GM23338 (cell line): ENCODE results near the gene TSPAN6. TPM values are rescaled to one million over a fixed set of nuclear protein-coding genes. Genes with fewer than 3 reads are reported as not detected.

ENCODE experiments used
- ATAC-seq: fragments of 200-7000 bp; cut with Tn5 transposase; 3 replicates; pipeline ENCODE4 v1.9.1; 2020
- DNase-seq: peaks from one replicate; pipeline ENCODE4 v3.0.0-alpha.2; 2015; ENCODE audit warnings: low spot score
- H2AFZ ChIP-seq: fragments of 200-600 bp; sonication (generic); 2 replicates; pipeline ENCODE4 v1.8.0; 2016; ENCODE audit warnings: antibody characterized with exemption, mild to moderate bottlenecking, moderate library complexity
- H3F3A ChIP-seq: fragments of 200-600 bp; sonication (generic); replicated peaks from 2 replicates; pipeline ENCODE4 v1.8.0; 2017; ENCODE audit warnings: antibody characterized with exemption, mixed run types, low read depth
- H3K27ac ChIP-seq: fragments of 200-600 bp; sonication (generic); 2 replicates; pipeline ENCODE4 v1.6.1; 2016; ENCODE audit warnings: low read depth
- H3K27me3 ChIP-seq: fragments of 200-600 bp; sonication (generic); 2 replicates; pipeline ENCODE4 v1.8.0; 2016; ENCODE audit warnings: mild to moderate bottlenecking, mixed run types, moderate library complexity; ENCODE audit not compliant: insufficient read depth
- H3K36me3 ChIP-seq: fragments of 200-600 bp; sonication (generic); 2 replicates; pipeline ENCODE4 v1.8.0; 2016; ENCODE audit warnings: mild to moderate bottlenecking; ENCODE audit not compliant: insufficient read depth
- H3K4me1 ChIP-seq: fragments of 200-600 bp; sonication (generic); 2 replicates; pipeline ENCODE4 v1.8.0; 2016; ENCODE audit warnings: mild to moderate bottlenecking, moderate library complexity; ENCODE audit not compliant: insufficient read depth
- H3K4me2 ChIP-seq: fragments of 200-600 bp; sonication (generic); 2 replicates; pipeline ENCODE4 v1.7.1; 2017; ENCODE audit warnings: mixed run types
- H3K4me3 ChIP-seq: fragments of 200-600 bp; sonication (generic); 2 replicates; pipeline ENCODE4 v1.6.1; 2016; ENCODE audit warnings: mixed run types
- H3K79me2 ChIP-seq: fragments of 200-600 bp; sonication (generic); replicated peaks from 2 replicates; pipeline ENCODE4 v1.8.0; 2017; ENCODE audit warnings: mild to moderate bottlenecking; ENCODE audit not compliant: insufficient read depth
- H3K9me2 ChIP-seq: fragments of 200-600 bp; sonication (generic); 2 replicates; pipeline ENCODE4 v1.8.0; 2017; ENCODE audit not compliant: insufficient read depth
- H4K20me1 ChIP-seq: fragments of 200-600 bp; sonication (generic); replicated peaks from 2 replicates; pipeline ENCODE4 v1.8.0; 2017; ENCODE audit warnings: mild to moderate bottlenecking; ENCODE audit not compliant: insufficient read depth
- H3K27ac Mint-ChIP-seq: 2 replicates; pipeline ENCODE4 v1.8.0; 2020; ENCODE audit warnings: inconsistent platforms, mild to moderate bottlenecking, moderate library complexity, mixed read lengths
- H3K27me3 Mint-ChIP-seq: 3 replicates; pipeline ENCODE4 v1.8.0; 2022; ENCODE audit warnings: low read depth, mild to moderate bottlenecking, moderate library complexity, mixed read lengths, inconsistent platforms; ENCODE audit not compliant: insufficient read depth, poor library complexity
- H3K36me3 Mint-ChIP-seq: 3 replicates; pipeline ENCODE4 v1.8.0; 2021; ENCODE audit warnings: low read depth, mild to moderate bottlenecking, inconsistent platforms, moderate library complexity, mixed read lengths
- H3K4me1 Mint-ChIP-seq: 3 replicates; pipeline ENCODE4 v1.8.0; 2020; ENCODE audit warnings: mild to moderate bottlenecking, inconsistent platforms, mixed read lengths
- H3K4me3 Mint-ChIP-seq: 3 replicates; pipeline ENCODE4 v1.8.0; 2021; ENCODE audit warnings: moderate library complexity, mild to moderate bottlenecking, inconsistent platforms, mixed read lengths
- H3K9me3 Mint-ChIP-seq: 3 replicates; pipeline ENCODE4 v1.8.0; 2020; ENCODE audit warnings: moderate library complexity, mild to moderate bottlenecking, inconsistent platforms, mixed read lengths
- CREB1 ChIP-seq: fragments of 250-450 bp; sonication (Bioruptor Pico); IDR thresholded peaks from 2 replicates; pipeline ENCODE4 v1.5.0; 2020; ENCODE audit warnings: low read depth, mild to moderate bottlenecking, moderate library complexity
- CTCF ChIP-seq, 2 experiments: fragments of 200-600 bp in 1 of 2; sonication (generic) in 1 of 2; conservative IDR thresholded peaks; 2 replicates each; pipeline versions ENCODE4 v1.5.1 to v1.6.1; 2016 to 2017; ENCODE audit warnings: antibody characterized with exemption in 2 of 2, low read depth in 2 of 2, mild to moderate bottlenecking in 2 of 2, moderate library complexity in 1 of 2
- ETS1 ChIP-seq: IDR thresholded peaks from 2 replicates; pipeline ENCODE4 v1.6.1; 2016; ENCODE audit warnings: antibody characterized with exemption
- EZH2 ChIP-seq: fragments of 200-600 bp; sonication (generic); IDR thresholded peaks from one replicate; pipeline ENCODE4 v1.8.0; 2017; ENCODE audit warnings: antibody characterized with exemption, mild to moderate bottlenecking, low read depth; ENCODE audit not compliant: unreplicated experiment
- EZH2phosphoT487 ChIP-seq: fragments of 200-600 bp; sonication (generic); IDR thresholded peaks from one replicate; pipeline ENCODE4 v1.8.1; 2018; ENCODE audit warnings: antibody characterized with exemption; ENCODE audit not compliant: unreplicated experiment
- JUNB ChIP-seq: IDR thresholded peaks from one replicate; pipeline ENCODE4 v1.6.1; 2016; ENCODE audit warnings: antibody characterized with exemption; ENCODE audit not compliant: unreplicated experiment
- NANOG ChIP-seq: IDR thresholded peaks from 2 replicates; pipeline ENCODE4 v1.6.1; 2016; ENCODE audit warnings: antibody characterized with exemption, borderline replicate concordance
- POLR2AphosphoS5 ChIP-seq: IDR thresholded peaks from 2 replicates; pipeline ENCODE4 v1.6.1; 2016; ENCODE audit warnings: antibody characterized with exemption, low read depth
- REST ChIP-seq: IDR thresholded peaks from one replicate; pipeline ENCODE4 v1.6.1; 2018; ENCODE audit warnings: antibody characterized with exemption; ENCODE audit not compliant: unreplicated experiment
- STAT1 ChIP-seq: IDR thresholded peaks from one replicate; pipeline ENCODE4 v1.6.1; 2016; ENCODE audit warnings: antibody characterized with exemption; ENCODE audit not compliant: unreplicated experiment
- ZNF114 ChIP-seq: fragments of 250-450 bp; sonication (Bioruptor Pico); IDR thresholded peaks from 2 replicates; pipeline ENCODE4 v1.5.0; 2020; ENCODE audit warnings: mild to moderate bottlenecking, moderate library complexity
- ZNF331 ChIP-seq: fragments of 250-450 bp; sonication (Bioruptor Pico); IDR thresholded peaks from 2 replicates; pipeline ENCODE4 v1.5.0; 2020; ENCODE audit warnings: low read depth, mild to moderate bottlenecking, moderate library complexity
- ZNF462 ChIP-seq: fragments of 250-450 bp; sonication (Bioruptor Pico); IDR thresholded peaks from 2 replicates; pipeline ENCODE4 v1.5.0; 2020; ENCODE audit warnings: mild to moderate bottlenecking, moderate library complexity
- polyA plus RNA-seq: library from polyadenylated mRNA; unstranded; fragments of >200 nt; fragmentation: Nextera tagmentation; extraction: Ambion mirVana; gene quantifications from 2 replicates; pipeline ENCODE4 v1.2.1, GENCODE V29; 2016
- total RNA-seq: library from RNA; depleted of rRNA; stranded (reverse); fragments of >200 nt; shearing (Covaris generic); gene quantifications from 2 replicates; pipeline ENCODE4 v1.2.3, GENCODE V29; 2014

The TSPAN6 gene
- total and polyA plus RNA-seq, 2 experiments from 2014 or later = 55.6 to 75.3 TPM

- TF ChIP-seq REST = no peak
- TF ChIP-seq POLR2AphosphoS5 = no peak
- no peak for TF ChIP-seq CTCF (conservative IDR thresholded peaks at IDR 0.05; ENCODE audit: low read depth in 2 of 2)
- TF ChIP-seq EZH2 = no peak
- no peak for TF ChIP-seq NANOG
- TF ChIP-seq CREB1 (CRISPR knock-in tag) = no peak
- no peak for TF ChIP-seq ETS1
- TF ChIP-seq ZNF114 (CRISPR knock-in tag) = no peak
- no peak for TF ChIP-seq JUNB
- TF ChIP-seq STAT1 = no peak
These were observed 11.1 kb upstream of the TSPAN6 start (continued) for GRCh38 chrX:100647739-100648138.

GRCh38 chrX:100647095-100647494 lies 10.5 kb upstream of the TSPAN6 start:
- H3K4me1 Mint-ChIP-seq = peaks cover 19% of the 10 kb centered on the region
- H3K36me3 ChIP-seq = no peaks in the 10 kb centered on the region
- ATAC-seq (no peak), DNase-seq (no peak)
- no peaks in the 10 kb centered on the region for H3K79me2 ChIP-seq
- H4K20me1 ChIP-seq = no peaks in the 10 kb centered on the region
- H3K4me3 ChIP-seq = no peak overlapping the region
- H3K9me3 Mint-ChIP-seq = no peaks in the 10 kb centered on the region
- H3K36me3 Mint-ChIP-seq = no peaks in the 10 kb centered on the region
- peaks cover 2% of the 10 kb centered on the region for H3K27me3 Mint-ChIP-seq
- no peak overlapping the region for H2AFZ ChIP-seq
- H3K9me2 ChIP-seq = no peaks in the 10 kb centered on the region
- H3K4me3 Mint-ChIP-seq = no peak overlapping the region
- peaks cover 5% of the 10 kb centered on the region for H3K4me1 ChIP-seq
- H3K4me2 ChIP-seq = no peak overlapping the region
- no peak overlapping the region for H3K27ac ChIP-seq
- no peaks in the 10 kb centered on the region for H3F3A ChIP-seq
- H3K27ac Mint-ChIP-seq = no peak overlapping the region
- H3K27me3 ChIP-seq = no peaks in the 10 kb centered on the region
- TF ChIP-seq STAT1 (no peak), ZNF462 (CRISPR knock-in tag) (no peak), EZH2phosphoT487 (no peak), CREB1 (CRISPR knock-in tag) (no peak), ZNF331 (CRISPR knock-in tag) (no peak)
